IMR-90 (cell line): ENCODE data around the gene PPT2.
"Not testable (repeated sequence)": the region's sequence is repeated elsewhere in the genome, so short reads cannot be mapped to it uniquely, and the experiment has no call there.

Source experiments
- BHLHE40 ChIP-seq: fragments of 150-350 bp; IDR thresholded peaks from 2 replicates; pipeline ENCODE4 v1.6.1; 2016; ENCODE audit warnings: mild to moderate bottlenecking, low read depth, low read length
- CEBPB ChIP-seq: IDR thresholded peaks from 2 replicates; pipeline ENCODE4 v1.6.1; 2012; ENCODE audit warnings: low read depth, low read length, improper control_type of control experiment
- MXI1 ChIP-seq: IDR thresholded peaks from 2 replicates; pipeline ENCODE4 v1.6.1; 2012; ENCODE audit warnings: low read depth, mild to moderate bottlenecking, low read length, moderate library complexity, borderline replicate concordance
- NFE2L2 ChIP-seq: fragments of 150-350 bp; IDR thresholded peaks from 2 replicates; pipeline ENCODE4 v1.6.1; 2016; ENCODE audit warnings: low read depth, mild to moderate bottlenecking, low read length
- POLR2A ChIP-seq: IDR thresholded peaks from 2 replicates; pipeline ENCODE4 v1.6.1; 2012; ENCODE audit warnings: mild to moderate bottlenecking, low read depth, low read length
- RCOR1 ChIP-seq: IDR thresholded peaks from 2 replicates; pipeline ENCODE4 v1.6.1; 2012; ENCODE audit warnings: mild to moderate bottlenecking, low read length, improper control_type of control experiment; ENCODE audit not compliant: insufficient replicate concordance
- RFX5 ChIP-seq: IDR thresholded peaks from 2 replicates; pipeline ENCODE4 v1.8.0; 2012; ENCODE audit warnings: low read depth, mild to moderate bottlenecking, low read length, moderate library complexity
- SMC3 ChIP-seq: fragments of 150-350 bp; IDR thresholded peaks from 2 replicates; pipeline ENCODE4 v1.6.1; 2016; ENCODE audit warnings: low read depth, mild to moderate bottlenecking, antibody characterized with exemption, low read length, moderate library complexity
- TF ChIP-seq, protein P1 (sequence below): conservative IDR thresholded peaks from 2 replicates; pipeline ENCODE4 v1.5.1; 2012; ENCODE audit warnings: mild to moderate bottlenecking, low read depth, low read length, improper control_type of control experiment
- TF ChIP-seq, protein P2 (sequence below): fragments of 150-350 bp; IDR thresholded peaks from 2 replicates; pipeline ENCODE4 v1.6.1; 2017; ENCODE audit warnings: mild to moderate bottlenecking, antibody characterized with exemption, low read length, low read depth

DNA sequence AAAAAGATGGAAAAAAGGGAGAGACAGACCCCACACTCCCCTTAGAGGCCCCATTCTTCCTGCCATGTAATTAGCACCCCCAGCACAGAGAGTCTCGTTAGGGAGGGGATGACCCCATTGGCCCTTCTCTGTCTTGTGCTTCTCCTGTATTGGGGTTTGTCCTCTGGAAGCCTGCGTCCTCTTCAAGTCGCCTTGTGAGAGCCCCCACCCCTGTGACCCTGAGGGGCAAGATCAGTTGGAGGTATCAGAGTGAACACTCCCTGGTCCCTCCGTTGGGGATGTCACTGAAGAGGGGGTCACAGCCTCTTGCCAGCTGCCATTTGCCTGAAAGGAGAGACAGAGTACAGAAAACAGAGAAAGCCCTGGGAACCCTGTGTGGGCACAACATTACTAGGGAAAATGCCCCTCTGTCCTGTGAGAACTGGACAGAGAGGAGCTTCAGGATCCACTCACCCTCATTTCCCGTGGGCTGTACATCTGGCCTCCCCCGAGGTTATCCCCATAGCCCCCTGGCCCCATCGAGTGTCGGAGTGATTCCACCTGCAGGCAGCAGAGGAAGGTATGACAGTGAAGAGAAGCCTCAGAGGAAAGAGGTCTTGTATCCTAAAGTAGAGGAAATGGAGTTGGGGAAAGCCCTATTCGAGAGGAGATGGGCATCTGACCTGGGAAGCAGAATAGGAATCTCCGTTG is 32.4 kb downstream of the PPT2 start:
- not testable (repeated sequence) for TF ChIP-seq RCOR1, BHLHE40, POLR2A, CEBPB, MXI1, SMC3, RFX5, NFE2L2
- TF ChIP-seq, protein P1, sequence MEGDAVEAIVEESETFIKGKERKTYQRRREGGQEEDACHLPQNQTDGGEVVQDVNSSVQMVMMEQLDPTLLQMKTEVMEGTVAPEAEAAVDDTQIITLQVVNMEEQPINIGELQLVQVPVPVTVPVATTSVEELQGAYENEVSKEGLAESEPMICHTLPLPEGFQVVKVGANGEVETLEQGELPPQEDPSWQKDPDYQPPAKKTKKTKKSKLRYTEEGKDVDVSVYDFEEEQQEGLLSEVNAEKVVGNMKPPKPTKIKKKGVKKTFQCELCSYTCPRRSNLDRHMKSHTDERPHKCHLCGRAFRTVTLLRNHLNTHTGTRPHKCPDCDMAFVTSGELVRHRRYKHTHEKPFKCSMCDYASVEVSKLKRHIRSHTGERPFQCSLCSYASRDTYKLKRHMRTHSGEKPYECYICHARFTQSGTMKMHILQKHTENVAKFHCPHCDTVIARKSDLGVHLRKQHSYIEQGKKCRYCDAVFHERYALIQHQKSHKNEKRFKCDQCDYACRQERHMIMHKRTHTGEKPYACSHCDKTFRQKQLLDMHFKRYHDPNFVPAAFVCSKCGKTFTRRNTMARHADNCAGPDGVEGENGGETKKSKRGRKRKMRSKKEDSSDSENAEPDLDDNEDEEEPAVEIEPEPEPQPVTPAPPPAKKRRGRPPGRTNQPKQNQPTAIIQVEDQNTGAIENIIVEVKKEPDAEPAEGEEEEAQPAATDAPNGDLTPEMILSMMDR, result not testable (repeated sequence)
- TF ChIP-seq, protein P2, sequence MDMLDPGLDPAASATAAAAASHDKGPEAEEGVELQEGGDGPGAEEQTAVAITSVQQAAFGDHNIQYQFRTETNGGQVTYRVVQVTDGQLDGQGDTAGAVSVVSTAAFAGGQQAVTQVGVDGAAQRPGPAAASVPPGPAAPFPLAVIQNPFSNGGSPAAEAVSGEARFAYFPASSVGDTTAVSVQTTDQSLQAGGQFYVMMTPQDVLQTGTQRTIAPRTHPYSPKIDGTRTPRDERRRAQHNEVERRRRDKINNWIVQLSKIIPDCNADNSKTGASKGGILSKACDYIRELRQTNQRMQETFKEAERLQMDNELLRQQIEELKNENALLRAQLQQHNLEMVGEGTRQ, result not testable (repeated sequence)
